ENCODE data around the gene ZSCAN30. TPM values are rescaled to one million over a fixed set of nuclear protein-coding genes. Genes with fewer than 3 reads are reported as not detected.
A peak's percentile ranks its signal among the peaks of the same experiment; 100 is the strongest.

ZSCAN30 gene
- total and polyA plus RNA-seq, 2 donors (not counting 3 experiments of a cell fraction or from before 2014, with no cell fraction given), result 6.7 to 18.0 TPM

DNA sequence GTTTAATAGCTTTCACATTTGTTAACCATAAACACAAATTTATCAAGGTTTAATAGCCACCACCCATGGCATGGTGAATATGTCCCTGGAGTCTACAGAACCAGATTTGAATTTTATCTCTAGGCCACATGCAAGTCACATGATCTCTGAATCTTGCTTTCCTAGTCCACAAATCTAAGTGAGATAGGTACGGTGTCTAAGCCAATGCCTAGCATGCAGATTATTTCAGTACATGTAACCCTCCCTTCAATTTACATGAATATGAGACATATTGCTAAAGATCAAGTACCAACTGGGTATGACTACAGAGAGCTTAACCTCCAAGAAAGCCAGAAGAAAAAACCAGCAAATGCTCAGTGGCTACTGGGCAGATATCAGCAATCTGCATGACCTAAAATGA is 44.2 kb upstream of the ZSCAN30 start:
- BruUV-seq (replicated peaks), result no TSS peak
- ChIA-PET POLR2A (no interaction called here), CTCF (interaction anchor here (0.8 to 1.0 kb wide), 2 partner anchors 9 to 13 kb away, joined by 3 read pairs; no protein-coding TSS in a partner anchor)
- H3K9ac ChIP-seq (replicated peaks; ENCODE audit: extremely low read depth, insufficient read depth, low read length), result no peak overlapping the region
- TF ChIP-seq POLR2A (IDR thresholded peaks at IDR 0.05; ENCODE audit: low read depth, low read length) (no peak), FOS (IDR thresholded peaks at IDR 0.05; ENCODE audit: borderline replicate concordance, insufficient read depth, low read length) (no peak)
- TF ChIP-seq, protein P1, sequence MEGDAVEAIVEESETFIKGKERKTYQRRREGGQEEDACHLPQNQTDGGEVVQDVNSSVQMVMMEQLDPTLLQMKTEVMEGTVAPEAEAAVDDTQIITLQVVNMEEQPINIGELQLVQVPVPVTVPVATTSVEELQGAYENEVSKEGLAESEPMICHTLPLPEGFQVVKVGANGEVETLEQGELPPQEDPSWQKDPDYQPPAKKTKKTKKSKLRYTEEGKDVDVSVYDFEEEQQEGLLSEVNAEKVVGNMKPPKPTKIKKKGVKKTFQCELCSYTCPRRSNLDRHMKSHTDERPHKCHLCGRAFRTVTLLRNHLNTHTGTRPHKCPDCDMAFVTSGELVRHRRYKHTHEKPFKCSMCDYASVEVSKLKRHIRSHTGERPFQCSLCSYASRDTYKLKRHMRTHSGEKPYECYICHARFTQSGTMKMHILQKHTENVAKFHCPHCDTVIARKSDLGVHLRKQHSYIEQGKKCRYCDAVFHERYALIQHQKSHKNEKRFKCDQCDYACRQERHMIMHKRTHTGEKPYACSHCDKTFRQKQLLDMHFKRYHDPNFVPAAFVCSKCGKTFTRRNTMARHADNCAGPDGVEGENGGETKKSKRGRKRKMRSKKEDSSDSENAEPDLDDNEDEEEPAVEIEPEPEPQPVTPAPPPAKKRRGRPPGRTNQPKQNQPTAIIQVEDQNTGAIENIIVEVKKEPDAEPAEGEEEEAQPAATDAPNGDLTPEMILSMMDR (IDR thresholded peaks at IDR 0.05; ENCODE audit: extremely low read depth in 1 of 2, insufficient read depth in 1 of 2, low read depth in 1 of 2, low read length in 2 of 2), result no peak
- DNase-seq (ENCODE audit: low read depth, low spot score) (no peak), FAIRE-seq (no peak)
- peaks cover 28 to 47% of the 10 kb centered on the region in 2 experiments for H3K36me3 ChIP-seq (ENCODE audit: control insufficient read depth in 2 of 2, extremely low read depth in 1 of 2, insufficient read depth in 2 of 2, low read length in 2 of 2)
- no peak overlapping the region for H3K4me3 ChIP-seq (replicated peaks in 1 of 3; ENCODE audit: insufficient read depth in 1 of 3, low read depth in 1 of 3, low read length in 3 of 3)
- H3K27ac ChIP-seq (ENCODE audit: insufficient read depth, low read depth, low read length), result no peak overlapping the region
- H3K9me3 ChIP-seq (replicated peaks; ENCODE audit: control insufficient read depth, insufficient read depth, low read length), result no peaks in the 10 kb centered on the region
- no peaks in the 10 kb centered on the region for H3K4me1 ChIP-seq (ENCODE audit: control insufficient read depth, extremely low read depth, insufficient read depth, low read length)
- dilution Hi-C loops (cut with MboI; ENCODE audit: extremely low pct_ligation_motif_present, low sequenced_read_pairs), result no loop called here
- intact Hi-C loops (cut with micrococcal nuclease), result no loop called here
- H3K4me2 ChIP-seq (ENCODE audit: insufficient read depth, low read length), result no peak overlapping the region
- no peak overlapping the region for H2AFZ ChIP-seq (ENCODE audit: low read depth, low read length)
- peaks cover 4% of the 10 kb centered on the region for H4K20me1 ChIP-seq (replicated peaks; ENCODE audit: control insufficient read depth, extremely low read depth, insufficient read depth, low read length)
- no peaks in the 10 kb centered on the region for H3K27me3 ChIP-seq (ENCODE audit: control insufficient read depth in 2 of 2, insufficient read depth in 2 of 2, low read length in 2 of 2)
- H3K79me2 ChIP-seq (ENCODE audit: control insufficient read depth, insufficient read depth, low read length), result peaks cover 14% of the 10 kb centered on the region
- no peaks in the 10 kb centered on the region for H3K9me1 ChIP-seq (replicated peaks; ENCODE audit: control insufficient read depth, extremely low read depth, insufficient read depth, low read length)

DNA sequence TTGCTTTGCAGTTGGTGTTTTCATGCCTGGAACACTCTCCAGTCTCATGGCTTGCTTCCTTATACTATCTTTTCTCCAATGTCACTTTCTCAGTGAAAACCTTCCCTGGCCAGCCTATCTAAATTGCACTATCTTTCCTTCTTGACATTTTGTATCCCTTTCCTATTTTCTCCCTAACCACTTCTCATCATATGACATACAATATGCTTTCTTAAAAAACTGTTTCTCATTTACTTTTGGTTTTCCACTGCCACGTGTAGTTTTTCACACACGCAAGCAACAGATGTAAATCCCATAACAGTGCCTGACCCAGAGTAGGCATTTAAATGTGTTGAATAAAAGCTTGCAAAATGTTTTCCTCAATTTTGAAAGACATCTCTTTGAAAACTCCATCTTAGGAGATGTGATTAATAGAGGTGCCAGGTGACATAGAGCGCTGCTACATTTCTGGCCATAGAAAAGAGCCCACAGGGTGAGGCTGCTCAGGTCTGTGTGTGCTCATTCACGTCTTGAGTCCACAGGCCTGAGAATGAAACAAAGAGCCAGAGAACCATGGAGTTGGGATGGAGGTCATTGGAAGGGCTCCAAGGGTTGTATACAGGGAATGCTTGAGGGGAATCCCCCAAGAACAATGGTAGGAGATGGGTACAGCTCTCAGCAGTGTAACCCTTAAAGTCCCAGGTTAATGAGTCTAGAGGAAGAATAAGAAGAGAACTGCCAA is 41.5 kb upstream of the ZSCAN30 start:
- BruUV-seq (replicated peaks), result no TSS peak
- dilution Hi-C loops (cut with MboI; ENCODE audit: extremely low pct_ligation_motif_present, low sequenced_read_pairs) (no loop called here), intact Hi-C loops (cut with micrococcal nuclease) (no loop called here)
- Histone ChIP-seq H3K9me1 (replicated peaks; ENCODE audit: control insufficient read depth, extremely low read depth, insufficient read depth, low read length) (no peaks in the 10 kb centered on the region), H3K4me1 (ENCODE audit: control insufficient read depth, extremely low read depth, insufficient read depth, low read length) (no peaks in the 10 kb centered on the region), H4K20me1 (replicated peaks; ENCODE audit: control insufficient read depth, extremely low read depth, insufficient read depth, low read length) (no peaks in the 10 kb centered on the region), H3K27ac (ENCODE audit: insufficient read depth, low read depth, low read length) (no peak overlapping the region), H3K9me3 (replicated peaks; ENCODE audit: control insufficient read depth, insufficient read depth, low read length) (no peaks in the 10 kb centered on the region), H3K36me3 (ENCODE audit: control insufficient read depth in 2 of 2, extremely low read depth in 1 of 2, insufficient read depth in 2 of 2, low read length in 2 of 2) (peaks cover 15 to 21% of the 10 kb centered on the region in 2 experiments), H3K4me2 (ENCODE audit: insufficient read depth, low read length) (no peak overlapping the region), H3K79me2 (ENCODE audit: control insufficient read depth, insufficient read depth, low read length) (peaks cover 2% of the 10 kb centered on the region), H3K27me3 (ENCODE audit: control insufficient read depth in 2 of 2, insufficient read depth in 2 of 2, low read length in 2 of 2) (no peaks in the 10 kb centered on the region), H2AFZ (ENCODE audit: low read depth, low read length) (no peak overlapping the region), H3K9ac (replicated peaks; ENCODE audit: extremely low read depth, insufficient read depth, low read length) (no peak overlapping the region), H3K4me3 (replicated peaks in 1 of 3; ENCODE audit: insufficient read depth in 1 of 3, low read depth in 1 of 3, low read length in 3 of 3) (no peak overlapping the region)
- ChIA-PET POLR2A (no interaction called here), CTCF (interaction anchor here (1.3 kb wide), 1 partner anchor 9 kb away, joined by 4 read pairs; no protein-coding TSS in a partner anchor)
- TF ChIP-seq, protein P2, sequence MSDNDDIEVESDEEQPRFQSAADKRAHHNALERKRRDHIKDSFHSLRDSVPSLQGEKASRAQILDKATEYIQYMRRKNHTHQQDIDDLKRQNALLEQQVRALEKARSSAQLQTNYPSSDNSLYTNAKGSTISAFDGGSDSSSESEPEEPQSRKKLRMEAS (IDR thresholded peaks at IDR 0.05; ENCODE audit: insufficient read depth, insufficient read length), result no peak
- no peak for TF ChIP-seq EZH2 (IDR thresholded peaks at IDR 0.05; ENCODE audit: borderline replicate concordance, low read depth, low read length, severe bottlenecking)
- FAIRE-seq (no peak), DNase-seq (ENCODE audit: low read depth, low spot score) (peak; percentile 65)

Measured in endothelial cell of umbilical vein (primary cell).